OCI-LY3 (cell line): ENCODE measurements around the gene SELENOS.

Experiments
- H2AFZ ChIP-seq: fragments of 200-600, 300-600 bp; shearing (Covaris generic); 2 replicates; pipeline ENCODE4 v1.6.0; 2014; ENCODE audit warnings: antibody characterized with exemption, low read depth, low read length
- H3K27ac ChIP-seq: fragments of 200-600, 300-600 bp; sonication (generic); 2 replicates; pipeline ENCODE4 v1.5.1; 2014; ENCODE audit warnings: mild to moderate bottlenecking, low read length, moderate library complexity, mixed read lengths
- H3K27me3 ChIP-seq: fragments of 200-600, 300-600 bp; sonication (generic); 2 replicates; pipeline ENCODE4 v1.6.1; 2014; ENCODE audit warnings: low read depth, low read length, mixed read lengths
- H3K36me3 ChIP-seq: fragments of 200-600, 300-600 bp; sonication (generic); replicated peaks from 2 replicates; pipeline ENCODE3; 2014; ENCODE audit warnings: low read depth, low read length, mixed read lengths
- H3K4me1 ChIP-seq: fragments of 300-600, 200-600 bp; sonication (generic); 2 replicates; pipeline ENCODE4 v1.6.1; 2014; ENCODE audit warnings: low read length, mixed read lengths
- H3K4me2 ChIP-seq: fragments of 200-600, 300-600 bp; sonication (generic); 2 replicates; pipeline ENCODE4 v1.6.1; 2014; ENCODE audit warnings: low read length, mixed read lengths
- H3K4me3 ChIP-seq: fragments of 300-600, 200-600 bp; sonication (generic); 2 replicates; pipeline ENCODE4 v1.5.1; 2014; ENCODE audit warnings: antibody characterized with exemption, mild to moderate bottlenecking, low read length, moderate library complexity
- H3K79me2 ChIP-seq: fragments of 300-600, 200-600 bp; shearing (Covaris generic); 2 replicates; pipeline ENCODE4 v1.6.1; 2014; ENCODE audit warnings: mild to moderate bottlenecking, low read length, mixed read lengths
- H3K9ac ChIP-seq: fragments of 300-600, 200-600 bp; shearing (Covaris generic); 2 replicates; pipeline ENCODE4 v1.6.0; 2014; ENCODE audit warnings: mild to moderate bottlenecking, low read length, moderate library complexity
- H3K9me3 ChIP-seq: fragments of 200-600, 300-600 bp; shearing (Covaris generic); 2 replicates; pipeline ENCODE4 v1.6.1; 2014; ENCODE audit warnings: low read length, mixed read lengths; ENCODE audit not compliant: insufficient read depth
- H4K20me1 ChIP-seq: fragments of 200-600, 300-600 bp; sonication (generic); 2 replicates; pipeline ENCODE4 v1.6.1; 2016; ENCODE audit warnings: low read length, mixed read lengths; ENCODE audit not compliant: insufficient read depth
- CTCF ChIP-seq: fragments of 200-600, 300-600 bp; sonication (generic); IDR thresholded peaks from 2 replicates; pipeline ENCODE4 v1.5.1; 2014; ENCODE audit warnings: antibody characterized with exemption, low read length, low read depth
- EZH2phosphoT487 ChIP-seq: fragments of 200-600 bp; shearing (Covaris generic); IDR thresholded peaks from 2 replicates; pipeline ENCODE4 v1.6.1; 2018; ENCODE audit warnings: antibody characterized with exemption, mixed run types, low read depth

Gene SELENOS

GRCh38 chr15:101307897-101308603 lies 30.8 kb upstream of the SELENOS start:
- Histone ChIP-seq H2AFZ (no peak overlapping the region), H3K79me2 (no peaks in the 10 kb centered on the region), H3K4me1 (no peaks in the 10 kb centered on the region), H3K9ac (no peak overlapping the region), H4K20me1 (no peaks in the 10 kb centered on the region), H3K4me2 (no peak overlapping the region), H3K9me3 (no peaks in the 10 kb centered on the region), H3K4me3 (no peak overlapping the region), H3K36me3 (no peaks in the 10 kb centered on the region), H3K27me3 (no peaks in the 10 kb centered on the region), H3K27ac (no peak overlapping the region)
- TF ChIP-seq CTCF (no peak), EZH2phosphoT487 (no peak)

GRCh38 chr15:101307048-101307896 lies 30.0 kb upstream of the SELENOS start:
- Histone ChIP-seq H3K4me3 (no peak overlapping the region), H3K4me1 (no peaks in the 10 kb centered on the region), H3K36me3 (no peaks in the 10 kb centered on the region), H3K27ac (no peak overlapping the region), H3K79me2 (no peaks in the 10 kb centered on the region), H3K27me3 (0 out of 2 replicates have a peak, but pooled peaks cover 3% of the 10 kb centered on the region), H2AFZ (no peak overlapping the region), H4K20me1 (no peaks in the 10 kb centered on the region), H3K4me2 (no peak overlapping the region), H3K9ac (no peak overlapping the region), H3K9me3 (no peaks in the 10 kb centered on the region)
- TF ChIP-seq EZH2phosphoT487 (no peak), CTCF (no peak)

GRCh38 chr15:101306341-101307047 lies 29.2 kb upstream of the SELENOS start:
- no peaks in the 10 kb centered on the region for H3K79me2 ChIP-seq

More at GRCh38 chr15:101306341-101307047, 29.2 kb upstream of the SELENOS start:
- no peaks in the 10 kb centered on the region for H4K20me1 ChIP-seq
- no peak overlapping the region for H3K27ac ChIP-seq
- no peaks in the 10 kb centered on the region for H3K36me3 ChIP-seq
- H3K4me2 ChIP-seq, result no peak overlapping the region
- no peak for TF ChIP-seq EZH2phosphoT487
- no peak for TF ChIP-seq CTCF
- H3K4me3 ChIP-seq, result no peak overlapping the region
- H3K9me3 ChIP-seq, result no peaks in the 10 kb centered on the region
- H2AFZ ChIP-seq, result no peak overlapping the region
- H3K4me1 ChIP-seq, result no peaks in the 10 kb centered on the region
- peaks cover 6% of the 10 kb centered on the region; the same call in 1 of the 2 replicates for H3K27me3 ChIP-seq
- H3K9ac ChIP-seq, result no peak overlapping the region
